Measurements from ENCODE around the gene ERICH2.

ERICH2 gene

DNA sequence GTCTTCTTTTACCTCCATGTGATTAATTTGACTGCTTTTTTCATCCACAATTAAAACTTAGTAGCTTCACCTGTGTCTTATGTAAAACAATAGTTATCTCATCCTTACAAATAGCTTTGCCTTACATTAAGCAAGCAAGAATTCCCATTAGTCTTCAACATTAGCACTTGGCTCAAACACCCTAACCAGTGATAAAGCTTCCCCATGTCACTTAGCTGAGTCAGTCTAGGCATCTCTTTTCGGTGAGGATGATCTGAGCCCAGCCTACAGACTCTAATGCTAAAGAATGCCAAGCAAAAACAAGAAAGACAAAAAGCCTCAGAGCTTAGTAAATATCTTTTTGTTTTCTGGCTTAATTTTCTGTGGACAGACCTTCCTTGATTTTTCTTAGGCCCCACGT, 72.6 kb downstream of the ERICH2 start:
- DNase-seq (ENCODE audit: low spot score): no peak

- DNase-seq (ENCODE audit: low spot score): peak; percentile 43
Measured at GRCh38 chr2:170843656-170844055, 73.5 kb downstream of the ERICH2 start.

GRCh38 chr2:170845343-170845742, 75.2 kb downstream of the ERICH2 start:
- DNase-seq (ENCODE audit: low spot score): no peak

GRCh38 chr2:170846314-170846713, 76.1 kb downstream of the ERICH2 start:
- no peak for DNase-seq (ENCODE audit: low spot score)

DNA sequence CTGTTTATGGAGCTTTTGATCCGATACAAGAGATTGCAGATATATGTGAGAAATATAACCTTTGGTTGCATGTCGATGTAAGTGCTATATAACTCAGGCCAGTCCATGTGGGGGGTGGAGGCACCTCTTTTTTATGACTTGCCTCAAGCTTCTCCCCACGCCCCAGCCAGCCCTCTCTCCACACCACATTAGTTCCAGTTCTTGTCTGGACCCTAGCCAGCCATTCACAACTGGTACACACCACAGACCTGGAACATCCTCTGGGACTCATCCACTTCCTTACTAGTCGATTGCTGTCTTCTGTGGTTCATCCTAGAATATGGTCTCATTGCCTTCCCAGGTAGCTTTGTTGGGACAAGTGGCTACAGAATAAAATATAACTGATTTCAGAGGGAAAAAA, 77.5 kb downstream of the ERICH2 start:
- DNase-seq (ENCODE audit: low spot score): no peak

Data from SW480 (cell line).